GM18868 (cell line): ENCODE data around the gene PERM1.
A peak's percentile ranks its signal among the peaks of the same experiment; 100 is the strongest.
"Not testable (repeated sequence)": the region's sequence is repeated elsewhere in the genome, so short reads cannot be mapped to it uniquely, and the experiment has no call there.

ENCODE experiments used
- ATAC-seq: cut with Tn5 transposase; IDR thresholded peaks from one replicate; pipeline ENCODE4 v1.9.1; 2021; ENCODE audit warnings: mild to moderate bottlenecking, moderate library complexity; ENCODE audit not compliant: unreplicated experiment

Gene PERM1, protein sequence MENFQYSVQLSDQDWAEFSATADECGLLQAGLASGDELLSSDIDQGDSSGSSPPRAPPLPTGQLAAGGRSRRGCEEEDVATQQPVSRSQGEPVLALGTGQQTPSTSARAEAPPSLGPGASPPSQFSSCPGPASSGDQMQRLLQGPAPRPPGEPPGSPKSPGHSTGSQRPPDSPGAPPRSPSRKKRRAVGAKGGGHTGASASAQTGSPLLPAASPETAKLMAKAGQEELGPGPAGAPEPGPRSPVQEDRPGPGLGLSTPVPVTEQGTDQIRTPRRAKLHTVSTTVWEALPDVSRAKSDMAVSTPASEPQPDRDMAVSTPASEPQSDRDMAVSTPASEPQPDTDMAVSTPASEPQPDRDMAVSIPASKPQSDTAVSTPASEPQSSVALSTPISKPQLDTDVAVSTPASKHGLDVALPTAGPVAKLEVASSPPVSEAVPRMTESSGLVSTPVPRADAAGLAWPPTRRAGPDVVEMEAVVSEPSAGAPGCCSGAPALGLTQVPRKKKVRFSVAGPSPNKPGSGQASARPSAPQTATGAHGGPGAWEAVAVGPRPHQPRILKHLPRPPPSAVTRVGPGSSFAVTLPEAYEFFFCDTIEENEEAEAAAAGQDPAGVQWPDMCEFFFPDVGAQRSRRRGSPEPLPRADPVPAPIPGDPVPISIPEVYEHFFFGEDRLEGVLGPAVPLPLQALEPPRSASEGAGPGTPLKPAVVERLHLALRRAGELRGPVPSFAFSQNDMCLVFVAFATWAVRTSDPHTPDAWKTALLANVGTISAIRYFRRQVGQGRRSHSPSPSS

GRCh38 chr1:981955-982558 is at the start of gene PERM1:
Gene PERM1, minus strand, starts transcription at chr1:982093. Its CDS starts 1,064 bp downstream, at chr1:981029.
- ATAC-seq, result no peak

DNA sequence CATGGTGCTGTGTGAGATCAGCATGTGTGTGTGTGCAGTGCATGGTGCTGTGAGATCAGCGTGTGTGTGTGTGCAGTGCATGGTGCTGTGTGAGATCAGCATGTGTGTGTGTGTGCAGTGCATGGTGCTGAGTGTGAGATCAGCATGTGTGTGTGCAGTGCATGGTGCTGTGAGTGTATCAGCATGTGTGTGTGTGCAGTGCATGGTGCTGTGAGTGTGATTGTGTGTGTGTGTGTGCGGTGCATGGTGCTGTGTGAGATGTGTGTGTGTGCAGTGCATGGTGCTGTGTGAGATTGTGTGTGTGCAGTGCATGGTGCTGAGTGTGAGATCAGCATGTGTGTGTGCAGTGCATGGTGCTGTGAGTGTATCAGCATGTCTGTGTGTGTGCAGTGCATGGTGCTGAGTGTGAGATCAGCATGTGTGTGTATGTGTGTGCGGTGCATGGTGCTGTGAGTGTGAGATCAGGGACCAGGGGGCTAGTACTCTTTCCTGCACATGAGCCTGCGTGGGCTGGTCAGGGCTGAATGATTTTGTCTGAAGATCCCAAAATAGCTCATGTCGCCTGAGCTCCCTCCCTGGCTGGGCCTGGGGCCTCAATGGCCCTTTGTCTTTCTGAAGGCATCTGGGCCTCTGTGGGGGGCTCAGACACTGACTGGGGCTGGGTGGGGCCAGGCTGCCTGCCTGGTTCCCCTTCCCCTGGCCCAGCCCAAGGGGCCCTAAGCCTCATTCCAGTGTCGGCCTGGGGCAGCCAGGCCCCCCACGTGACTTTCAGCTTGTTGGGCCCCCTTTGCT is 49.2 kb upstream of the PERM1 start:
- ATAC-seq, result not testable (repeated sequence)

DNA sequence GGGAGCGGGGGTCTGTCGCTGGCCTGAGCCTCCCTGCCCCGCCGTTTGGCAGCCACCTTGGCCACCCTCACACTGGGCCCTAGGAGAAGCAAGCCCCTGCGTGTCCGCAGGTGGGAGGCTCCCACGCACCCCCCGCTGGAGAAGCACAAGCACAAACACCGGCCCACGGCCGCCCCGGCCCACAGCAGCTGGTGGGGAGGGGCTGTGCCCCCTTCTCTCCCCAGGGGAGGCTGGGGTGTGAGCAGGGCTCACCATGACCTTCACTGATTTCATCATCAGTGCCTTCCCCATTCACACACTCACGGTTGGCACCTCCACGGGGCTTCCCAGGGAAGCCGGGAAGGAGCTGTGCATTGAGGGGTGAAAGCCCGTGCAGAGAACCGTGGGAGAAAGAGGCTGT is 45.9 kb upstream of the PERM1 start:
- ATAC-seq, result no peak

DNA sequence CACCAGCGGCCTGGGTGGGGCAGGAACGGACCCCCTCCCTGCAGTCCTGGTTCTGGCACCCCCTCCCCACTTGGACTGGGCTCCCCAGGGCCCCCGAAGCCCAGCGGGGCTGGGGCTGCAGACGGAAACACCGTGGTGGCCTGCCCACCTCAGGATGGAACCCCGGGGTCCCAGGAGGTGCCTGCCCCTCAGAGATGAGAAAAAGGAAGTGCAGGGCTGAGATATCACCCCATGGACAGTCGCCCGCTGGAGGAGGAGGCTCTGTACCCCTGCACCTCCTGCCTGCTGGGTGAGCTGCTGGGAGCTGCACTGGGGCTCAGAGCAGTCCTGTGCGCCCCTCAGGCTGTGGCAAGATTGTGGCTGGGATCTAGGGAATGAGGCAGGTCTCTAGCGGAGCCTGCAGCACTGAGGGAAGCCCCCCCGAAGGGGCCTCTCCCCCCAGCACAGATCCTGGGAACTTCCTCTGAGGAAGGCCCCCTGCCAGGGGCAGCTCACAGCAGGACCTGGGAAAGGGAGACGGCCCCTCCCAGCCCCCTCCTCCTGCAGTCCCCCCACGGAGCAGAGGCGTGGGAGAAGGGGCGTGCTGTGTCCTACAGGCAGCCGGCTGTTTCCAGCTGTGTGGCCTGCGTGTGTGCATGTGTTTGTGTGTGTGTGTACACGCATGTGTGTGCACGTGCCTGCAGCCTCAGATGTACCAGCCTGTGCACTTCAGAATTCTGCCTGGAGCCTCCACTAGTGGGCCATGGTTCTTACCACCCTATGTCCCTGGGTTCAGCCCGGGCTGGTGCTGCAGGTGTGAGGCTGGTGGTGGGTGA is 44.9 kb upstream of the PERM1 start:
- ATAC-seq, result no peak

GRCh38 chr1:1025730-1026129 is 43.8 kb upstream of the PERM1 start:
- ATAC-seq, result no peak

DNA sequence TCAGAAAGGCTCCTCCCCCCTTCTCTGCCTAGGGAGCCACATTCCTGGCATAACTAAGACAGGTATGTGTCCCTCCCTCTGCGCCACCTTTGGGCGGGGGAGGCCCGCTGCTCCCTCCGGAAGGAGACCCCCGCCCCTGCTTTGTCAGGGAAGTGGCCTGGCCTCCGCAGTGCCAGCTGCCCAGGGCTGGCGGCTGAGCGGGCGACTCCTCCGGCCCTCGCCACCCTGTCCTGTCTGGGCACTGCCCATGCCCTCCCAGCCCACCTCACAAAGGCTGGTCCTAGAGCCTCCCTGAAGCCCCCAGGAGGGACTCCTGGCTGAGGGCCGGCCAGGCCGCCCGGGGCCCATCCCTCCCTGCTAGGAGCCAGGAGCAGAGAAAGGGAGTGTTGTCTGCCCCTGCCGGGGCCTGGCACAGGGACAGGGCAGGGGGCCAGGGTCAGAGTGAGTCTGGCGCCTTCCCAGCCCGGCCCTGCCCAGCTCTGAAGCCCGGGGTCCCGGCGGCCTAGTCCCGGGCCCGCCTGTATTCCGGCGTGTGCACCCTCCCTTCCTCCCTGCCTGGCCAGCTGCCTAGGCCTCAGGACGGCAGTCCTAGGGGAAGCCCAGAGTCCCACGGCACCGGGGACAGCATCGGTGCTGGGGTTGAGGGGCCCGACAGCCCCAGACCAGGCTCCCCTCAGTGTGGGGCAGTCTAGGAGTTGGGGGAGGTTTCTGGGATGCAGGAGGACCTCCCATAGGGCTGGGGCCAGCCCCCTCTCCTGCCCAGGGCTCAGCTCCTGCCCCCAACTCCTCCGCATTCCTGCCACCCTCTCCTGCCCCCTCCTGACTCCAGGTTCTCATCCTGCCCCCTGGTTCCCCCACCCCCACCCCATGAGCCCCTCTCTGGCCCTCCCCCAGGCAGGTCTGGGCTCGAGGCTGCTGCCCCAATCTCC is 43.1 kb upstream of the PERM1 start:
- ATAC-seq, result no peak

DNA sequence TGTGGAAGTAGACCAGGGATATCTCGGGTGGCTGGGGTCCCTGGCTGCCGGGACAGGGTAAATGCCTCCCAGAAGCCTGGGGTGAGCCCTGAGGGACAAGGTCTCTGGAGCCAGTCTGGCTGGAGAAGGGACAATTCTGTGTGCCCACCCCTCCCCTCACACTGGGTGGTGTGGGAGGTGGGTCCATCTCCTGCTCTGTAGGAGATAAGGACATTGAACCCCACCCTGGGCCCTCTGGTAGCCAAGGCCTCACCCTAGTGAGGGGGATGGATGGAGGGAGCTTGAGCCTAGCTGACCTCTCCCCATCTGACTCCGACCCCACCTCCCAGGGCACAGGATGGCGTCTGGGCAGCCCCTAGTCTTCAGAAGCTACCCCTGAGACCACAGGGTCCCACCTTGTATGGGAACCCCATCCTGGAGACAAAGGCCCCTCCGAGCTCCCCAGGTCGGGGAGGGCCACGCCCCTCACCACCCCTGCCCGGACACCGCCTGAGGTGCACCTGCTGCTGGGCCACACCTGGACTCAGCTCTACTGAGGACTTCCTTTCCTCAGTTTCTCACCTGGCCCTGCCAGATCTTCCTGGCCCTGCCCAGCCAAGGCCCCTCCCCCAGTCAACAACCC is 42.4 kb upstream of the PERM1 start:
- ATAC-seq, result no peak

DNA sequence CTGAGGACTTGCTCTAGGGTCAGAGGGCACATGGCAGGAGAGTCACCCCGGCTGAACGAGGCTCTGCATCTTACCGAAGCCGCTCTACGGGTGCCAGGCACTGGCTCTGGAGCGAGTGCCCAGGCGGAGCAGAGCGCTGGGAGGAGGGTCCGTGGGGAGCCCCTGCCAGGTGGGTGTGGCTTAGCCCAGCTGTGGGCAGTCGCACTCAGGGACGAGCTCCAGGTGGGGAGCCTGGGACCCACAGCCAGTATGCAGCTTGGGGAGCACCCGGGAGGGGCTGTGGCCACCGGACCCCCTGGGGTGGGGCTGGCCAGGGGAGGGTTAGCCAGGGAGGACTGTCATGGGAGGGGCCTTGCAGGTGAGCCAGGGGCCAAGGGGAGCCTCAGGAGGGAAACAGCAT is 41.8 kb upstream of the PERM1 start:
- no peak for ATAC-seq

- no peak for ATAC-seq
Observed at GRCh38 chr1:1022302-1023009, 40.6 kb upstream of the PERM1 start.

DNA sequence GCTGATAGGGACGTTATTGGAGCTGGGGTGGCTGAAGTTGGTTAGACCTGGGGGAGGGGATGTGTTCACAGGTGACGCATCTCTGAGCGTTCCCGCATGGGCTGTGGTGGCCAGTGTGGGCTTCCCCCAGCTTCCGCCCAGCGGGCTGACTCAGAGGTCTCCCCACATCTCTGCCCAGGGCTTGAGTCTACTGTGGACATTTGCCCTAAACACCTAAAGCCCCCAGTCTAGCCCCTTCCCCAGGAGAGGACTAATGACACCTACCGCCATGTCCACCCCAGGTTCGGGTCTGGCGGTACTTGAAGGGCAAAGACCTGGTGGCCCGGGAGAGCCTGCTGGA is 40.0 kb upstream of the PERM1 start:
- no peak for ATAC-seq

DNA sequence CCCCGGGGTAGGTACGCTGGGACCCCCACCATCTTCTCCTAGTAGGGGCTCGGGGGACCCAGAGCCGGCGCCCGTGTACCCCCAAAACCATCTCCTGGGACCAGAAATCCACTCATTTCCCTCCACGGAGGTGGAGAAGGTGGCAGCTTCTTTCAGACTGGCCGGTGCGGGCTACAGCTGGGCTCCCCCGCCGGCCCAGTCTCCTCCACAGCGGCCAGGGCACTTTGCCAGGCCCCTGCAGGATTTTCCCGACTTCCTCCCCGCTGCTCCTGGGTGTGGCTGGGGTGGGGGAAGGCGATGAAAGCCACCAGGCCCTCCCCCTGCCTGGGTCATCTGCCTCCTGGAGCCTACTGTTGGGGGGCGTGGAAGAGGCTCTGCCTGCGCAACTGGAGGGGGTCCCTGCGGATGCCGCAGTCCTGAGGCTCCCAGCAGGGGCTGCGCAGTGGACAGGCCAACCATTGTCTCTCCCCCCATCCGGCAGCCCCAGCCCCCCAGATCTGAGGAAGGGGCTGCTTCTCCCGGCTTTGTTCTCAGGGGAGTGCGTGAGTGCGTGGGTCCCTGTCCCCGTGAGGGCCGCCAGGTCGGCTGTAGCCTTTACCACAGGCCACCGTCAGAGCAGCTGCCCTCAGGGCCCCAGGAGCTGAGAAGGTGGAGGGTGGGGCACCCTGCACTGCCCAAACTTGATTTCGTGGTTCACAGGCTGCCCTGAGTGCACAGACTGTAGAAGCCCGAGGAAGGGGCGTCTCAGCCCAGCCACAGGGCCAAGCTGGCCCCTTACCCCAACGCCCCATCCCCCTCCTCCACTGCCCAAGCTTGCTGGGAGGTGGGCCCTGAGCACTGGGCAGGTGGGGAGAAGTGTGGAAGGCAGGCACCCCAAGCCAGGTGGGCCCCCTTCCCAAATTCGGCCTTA is 39.4 kb upstream of the PERM1 start:
- ATAC-seq, result no peak

DNA sequence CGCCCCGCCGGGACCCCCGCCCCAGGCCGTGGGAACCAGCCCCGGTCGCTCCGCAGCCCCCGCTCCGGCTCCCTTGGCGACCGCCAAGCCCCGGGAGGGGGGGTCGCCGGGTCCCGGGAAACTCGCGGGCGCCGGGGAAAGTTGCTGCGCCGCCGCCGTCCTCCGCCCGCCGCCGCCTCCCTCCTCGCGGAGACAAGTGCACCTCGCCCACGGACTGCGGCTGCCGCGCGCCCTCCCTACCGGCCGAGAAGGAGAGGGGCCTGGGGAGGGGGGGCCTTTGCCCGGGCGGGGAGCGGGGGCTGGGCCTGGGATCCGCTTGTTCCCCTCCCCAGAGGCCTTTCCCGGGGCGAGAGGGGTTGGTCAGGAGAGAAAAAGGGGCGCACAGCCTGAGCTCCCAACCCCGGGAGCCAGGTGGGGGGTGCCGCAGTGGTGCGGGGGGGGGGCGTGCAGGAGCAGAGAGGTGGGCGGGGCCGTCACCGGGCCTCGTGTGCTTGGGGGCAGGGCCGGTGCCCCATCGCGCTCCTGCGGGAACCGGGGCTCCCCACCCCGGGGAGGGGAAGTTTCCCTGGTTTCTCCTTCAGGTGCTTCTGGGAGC is 38.6 kb upstream of the PERM1 start:
- ATAC-seq, result peak; percentile 19

- peak; percentile 26 for ATAC-seq
Observed at GRCh38 chr1:1020000-1020404, 38.1 kb upstream of the PERM1 start, which contains the start of gene AGRN. Gene AGRN, plus strand, starts transcription at chr1:1020120. Its CDS starts 53 bp downstream, at chr1:1020173.

GRCh38 chr1:1019122-1019999 is 37.5 kb upstream of the PERM1 start:
- peak; percentile 70 for ATAC-seq

DNA sequence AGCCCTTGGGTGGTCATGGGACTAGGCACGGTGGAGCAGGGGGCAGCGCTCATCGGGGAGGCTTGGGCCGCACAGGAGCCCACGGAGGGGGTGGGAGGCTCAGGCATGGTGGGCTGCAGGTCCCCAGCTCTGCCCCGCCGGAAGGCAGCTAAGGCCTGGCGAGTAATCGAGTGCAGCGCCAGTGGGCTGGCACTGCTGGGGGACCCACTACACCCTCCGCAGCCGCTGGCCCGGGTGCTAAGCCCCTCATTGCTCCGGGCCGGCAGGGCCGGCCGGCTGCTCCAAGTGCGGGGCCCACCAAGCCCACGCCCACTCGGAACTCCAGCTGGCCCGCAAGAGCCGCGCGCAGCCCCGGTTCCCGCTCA is 36.4 kb upstream of the PERM1 start:
- ATAC-seq, result not testable (repeated sequence)
